RWPE1 (cell line): Measurements from ENCODE around the gene ANAPC10.

ENCODE experiments used
- CTCF ChIA-PET: fragments of 350-600 bp; sonication (Branson Sonifier 250); formaldehyde crosslinking; extraction: SDS; loops from one replicate; lab custom pipeline; 2021; lab: Yijun Ruan, JAX
- POLR2A ChIA-PET: fragments of 400-600 bp; formaldehyde crosslinking; extraction: SDS; loops from one replicate; lab custom pipeline; 2020; ENCODE audit warnings: antibody characterized with exemption; ENCODE audit not compliant: low non-redundant PET; lab: Yijun Ruan, JAX
- DNase-seq: peaks from one replicate; pipeline ENCODE4 v3.0.0; 2012; ENCODE audit warnings: low spot score
- H3K27ac ChIP-seq: fragments of 450-650 bp; 2 replicates; pipeline ENCODE4 v1.5.1; 2017
- CTCF ChIP-seq: fragments of 450-650 bp; conservative IDR thresholded peaks from 2 replicates; pipeline ENCODE4 v1.5.1; 2017; ENCODE audit warnings: low read depth, mild to moderate bottlenecking

The ANAPC10 gene

GRCh38 chr4:144970597-144970996 is 127.4 kb downstream of the ANAPC10 start:
- CTCF ChIA-PET: interaction anchor here (0.7 kb wide), 2 partner anchors 97 to 491 kb away, joined by 3 read pairs; no protein-coding TSS in a partner anchor
- no peak overlapping the region for H3K27ac ChIP-seq
- POLR2A ChIA-PET: no interaction called here
- TF ChIP-seq CTCF: no peak
- no peak for DNase-seq

- POLR2A ChIA-PET: no interaction called here
Observed at GRCh38 chr4:144969821-144970220, 128.2 kb downstream of the ANAPC10 start.

GRCh38 chr4:144968606-144969005 is 129.4 kb downstream of the ANAPC10 start:
- ChIA-PET CTCF (no interaction called here), POLR2A (no interaction called here)
- DNase-seq: no peak
- TF ChIP-seq CTCF: no peak
- no peak overlapping the region for H3K27ac ChIP-seq

More at GRCh38 chr4:144969821-144970220, 128.2 kb downstream of the ANAPC10 start:
- CTCF ChIA-PET: interaction anchor here (0.7 kb wide), 1 partner anchor 98 kb away, joined by 3 read pairs; no protein-coding TSS in a partner anchor
- no peak for DNase-seq
- no peak overlapping the region for H3K27ac ChIP-seq
- TF ChIP-seq CTCF: no peak

- no peak for TF ChIP-seq CTCF
- no peak overlapping the region for H3K27ac ChIP-seq
- CTCF ChIA-PET: interaction anchor here (0.5 to 0.6 kb wide), 2 partner anchors 14 to 87 kb away, joined by 3 read pairs; no protein-coding TSS in a partner anchor
- POLR2A ChIA-PET: no interaction called here
- peak; percentile 64 for DNase-seq
Observed at GRCh38 chr4:144967161-144967560, 130.8 kb downstream of the ANAPC10 start.

GRCh38 chr4:144962300-144962699 is 135.7 kb downstream of the ANAPC10 start:
- H3K27ac ChIP-seq: no peak overlapping the region
- TF ChIP-seq CTCF: no peak
- ChIA-PET CTCF (no interaction called here), POLR2A (no interaction called here)
- DNase-seq: no peak

- TF ChIP-seq CTCF: no peak
- ChIA-PET CTCF (no interaction called here), POLR2A (no interaction called here)
- no peak overlapping the region for H3K27ac ChIP-seq
- DNase-seq: no peak
Observed at GRCh38 chr4:144955104-144955503, 142.9 kb downstream of the ANAPC10 start.
